H1 (cell line): Measurements from ENCODE around the gene RNF111.

Experiments
- JUN ChIP-seq: IDR thresholded peaks from 2 replicates; pipeline ENCODE4 v1.6.1; 2011; ENCODE audit warnings: low read depth, mild to moderate bottlenecking, improper control_type of control experiment, low read length
- NRF1 ChIP-seq: IDR thresholded peaks from 2 replicates; pipeline ENCODE4 v1.6.1; 2011; ENCODE audit warnings: mild to moderate bottlenecking, low read depth, low read length, improper control_type of control experiment
- POLR2A ChIP-seq, 2 experiments: IDR thresholded peaks; 1 replicate in 1 of 2; 2 replicates in 1 of 2; pipeline ENCODE4 v1.6.1; 2011; ENCODE audit warnings: low read depth in 2 of 2, low read length in 2 of 2, mild to moderate bottlenecking in 2 of 2; ENCODE audit errors: control extremely low read depth in 1 of 2
- POLR2AphosphoS5 ChIP-seq: IDR thresholded peaks from 2 replicates; pipeline ENCODE4 v1.6.1; 2011; ENCODE audit warnings: low read depth, low read length
- RFX5 ChIP-seq: IDR thresholded peaks from 2 replicates; pipeline ENCODE4 v1.6.1; 2011; ENCODE audit warnings: low read depth, low read length, improper control_type of control experiment, borderline replicate concordance
- SIRT6 ChIP-seq: IDR thresholded peaks from one replicate; pipeline ENCODE4 v1.7.1; 2012; ENCODE audit warnings: low read length, inconsistent platforms
- SP1 ChIP-seq: IDR thresholded peaks from 2 replicates; pipeline ENCODE4 v1.6.1; 2011; ENCODE audit warnings: low read depth, low read length
- TF ChIP-seq, protein P1 (sequence below), 3 experiments: IDR thresholded peaks; 1 replicate in 2 of 3; 2 replicates in 1 of 3; pipeline versions ENCODE4 v1.5.1 to v1.6.1; 2011; ENCODE audit warnings: low read length in 3 of 3, mild to moderate bottlenecking in 3 of 3, inconsistent platforms in 2 of 3, low read depth in 1 of 3, moderate library complexity in 1 of 3; ENCODE audit not compliant: insufficient read depth in 1 of 3; ENCODE audit errors: control extremely low read depth in 1 of 3
- TF ChIP-seq, protein P2 (sequence below): IDR thresholded peaks from 2 replicates; pipeline ENCODE4 v1.6.1; 2012; ENCODE audit warnings: inconsistent platforms

DNA sequence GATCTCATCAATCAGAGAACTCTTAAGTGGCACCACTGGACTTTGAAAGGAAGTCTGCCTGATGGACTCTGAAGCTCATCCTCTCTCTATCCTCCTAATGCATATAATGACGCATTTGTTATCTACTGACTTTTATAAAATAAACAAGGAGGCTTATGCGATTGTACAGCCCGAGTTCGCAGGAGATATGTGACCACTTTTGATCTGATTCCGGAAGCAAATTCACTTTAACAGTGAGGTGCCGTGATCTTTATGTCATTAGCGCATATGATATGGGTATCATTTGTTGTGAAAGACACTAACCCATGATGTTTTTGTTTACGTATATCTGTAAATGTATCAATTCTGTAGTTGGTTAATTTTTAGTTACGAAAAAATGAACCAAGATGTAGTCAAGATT lies 427 bp upstream of the RNF111 start:
- TF ChIP-seq, protein P1, sequence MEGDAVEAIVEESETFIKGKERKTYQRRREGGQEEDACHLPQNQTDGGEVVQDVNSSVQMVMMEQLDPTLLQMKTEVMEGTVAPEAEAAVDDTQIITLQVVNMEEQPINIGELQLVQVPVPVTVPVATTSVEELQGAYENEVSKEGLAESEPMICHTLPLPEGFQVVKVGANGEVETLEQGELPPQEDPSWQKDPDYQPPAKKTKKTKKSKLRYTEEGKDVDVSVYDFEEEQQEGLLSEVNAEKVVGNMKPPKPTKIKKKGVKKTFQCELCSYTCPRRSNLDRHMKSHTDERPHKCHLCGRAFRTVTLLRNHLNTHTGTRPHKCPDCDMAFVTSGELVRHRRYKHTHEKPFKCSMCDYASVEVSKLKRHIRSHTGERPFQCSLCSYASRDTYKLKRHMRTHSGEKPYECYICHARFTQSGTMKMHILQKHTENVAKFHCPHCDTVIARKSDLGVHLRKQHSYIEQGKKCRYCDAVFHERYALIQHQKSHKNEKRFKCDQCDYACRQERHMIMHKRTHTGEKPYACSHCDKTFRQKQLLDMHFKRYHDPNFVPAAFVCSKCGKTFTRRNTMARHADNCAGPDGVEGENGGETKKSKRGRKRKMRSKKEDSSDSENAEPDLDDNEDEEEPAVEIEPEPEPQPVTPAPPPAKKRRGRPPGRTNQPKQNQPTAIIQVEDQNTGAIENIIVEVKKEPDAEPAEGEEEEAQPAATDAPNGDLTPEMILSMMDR (IDR thresholded peaks at IDR 0.05; ENCODE audit: control extremely low read depth in 1 of 3, insufficient read depth in 1 of 3, low read depth in 1 of 3, low read length in 3 of 3): no peak
- TF ChIP-seq SP1: no peak
- no peak for TF ChIP-seq SIRT6
- TF ChIP-seq POLR2A (IDR thresholded peaks at IDR 0.05; ENCODE audit: control extremely low read depth in 1 of 2, low read depth in 2 of 2, low read length in 2 of 2): no peak
- no peak for TF ChIP-seq RFX5
- no peak for TF ChIP-seq JUN
- TF ChIP-seq POLR2AphosphoS5: no peak
- no peak for TF ChIP-seq NRF1
- TF ChIP-seq, protein P2, sequence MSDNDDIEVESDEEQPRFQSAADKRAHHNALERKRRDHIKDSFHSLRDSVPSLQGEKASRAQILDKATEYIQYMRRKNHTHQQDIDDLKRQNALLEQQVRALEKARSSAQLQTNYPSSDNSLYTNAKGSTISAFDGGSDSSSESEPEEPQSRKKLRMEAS: no peak
